PC-3 (cell line): ENCODE measurements around the gene EML3. TPM values are rescaled to one million over a fixed set of nuclear protein-coding genes. Genes with fewer than 3 reads are reported as not detected.
A peak's percentile ranks its signal among the peaks of the same experiment; 100 is the strongest.

Experiments
- ATAC-seq: fragments of 200-7000 bp; cut with Tn5 transposase; 2 replicates; pipeline ENCODE4 v1.9.1; 2020; ENCODE audit warnings: mild to moderate bottlenecking, moderate library complexity
- BruUV-seq: library from RNA; stranded (reverse); fragments of 400-500 nt; replicated peaks from 2 replicates; lab custom pipeline; 2021; lab: Mats Ljungman, UMichigan
- CTCF ChIA-PET: fragments of 300-600 bp; sonication (Branson Sonifier 250); formaldehyde crosslinking; loops from one replicate; lab custom pipeline; 2022; ENCODE audit warnings: antibody characterized with exemption; lab: Charles Lee
- POLR2A ChIA-PET: fragments of 300-600 bp; sonication (Branson Sonifier 250); formaldehyde crosslinking; loops from one replicate; lab custom pipeline; 2022; ENCODE audit warnings: antibody characterized with exemption; ENCODE audit not compliant: unreplicated experiment; lab: Charles Lee
- DNase-seq: peaks from one replicate; pipeline ENCODE4 v3.0.0-alpha.2; 2015
- H2AFZ ChIP-seq: fragments of 300-600 bp; sonication (generic); 2 replicates; pipeline ENCODE4 v1.6.0; 2016; ENCODE audit warnings: antibody characterized with exemption, low read length
- H3F3A ChIP-seq: fragments of 300-600 bp; sonication (generic); one replicate; pipeline ENCODE4 v1.6.0; 2017; ENCODE audit warnings: antibody characterized with exemption, low read length, control low read depth, mild to moderate bottlenecking; ENCODE audit not compliant: unreplicated experiment
- H3K27ac ChIP-seq: fragments of 300-600 bp; sonication (generic); 2 replicates; pipeline ENCODE4 v1.5.1; 2016; ENCODE audit warnings: mild to moderate bottlenecking, low read length
- H3K27me3 ChIP-seq: fragments of 300-600 bp; sonication (generic); 2 replicates; pipeline ENCODE4 v1.6.1; 2016; ENCODE audit warnings: low read length, mixed read lengths
- H3K36me3 ChIP-seq: fragments of 300-600 bp; sonication (generic); 2 replicates; pipeline ENCODE4 v1.6.1; 2016; ENCODE audit warnings: low read depth, mixed run types, low read length, mixed read lengths
- H3K4me1 ChIP-seq: fragments of 300-600 bp; sonication (generic); 2 replicates; pipeline ENCODE4 v1.5.1; 2016; ENCODE audit warnings: low read length; ENCODE audit not compliant: insufficient read depth
- H3K4me2 ChIP-seq: fragments of 300-600 bp; sonication (generic); 2 replicates; pipeline ENCODE4 v1.6.0; 2016; ENCODE audit warnings: low read length
- H3K4me3 ChIP-seq: fragments of 300-600 bp; sonication (generic); 2 replicates; pipeline ENCODE4 v1.5.1; 2016; ENCODE audit warnings: mild to moderate bottlenecking, low read length, mixed read lengths
- H3K79me2 ChIP-seq: fragments of 300-600 bp; sonication (generic); 2 replicates; pipeline ENCODE4 v1.6.1; 2017; ENCODE audit warnings: low read length, mixed read lengths
- H3K9ac ChIP-seq: fragments of 300-600 bp; sonication (generic); 2 replicates; pipeline ENCODE4 v1.6.0; 2016; ENCODE audit warnings: mild to moderate bottlenecking, low read length
- H3K9me2 ChIP-seq: fragments of 300-600 bp; sonication (generic); replicated peaks from 2 replicates; pipeline ENCODE4 v1.6.1; 2016; ENCODE audit warnings: mixed run types, low read length, mixed read lengths
- H3K9me3 ChIP-seq: fragments of 300-600 bp; sonication (generic); 2 replicates; pipeline ENCODE4 v1.6.1; 2016; ENCODE audit warnings: low read length, mixed read lengths
- H4K20me1 ChIP-seq: fragments of 300-600 bp; sonication (generic); 2 replicates; pipeline ENCODE4 v1.6.1; 2016; ENCODE audit warnings: low read length, mixed read lengths
- CTCF ChIP-seq: fragments of 300-600 bp; sonication (generic); conservative IDR thresholded peaks from 2 replicates; pipeline ENCODE4 v1.5.1; 2017; ENCODE audit warnings: antibody characterized with exemption, low read depth, mild to moderate bottlenecking, low read length
- EZH2 ChIP-seq: fragments of 300-600 bp; sonication (generic); IDR thresholded peaks from one replicate; pipeline ENCODE4 v1.6.1; 2017; ENCODE audit warnings: antibody characterized with exemption, mild to moderate bottlenecking, low read length; ENCODE audit not compliant: unreplicated experiment
- EZH2phosphoT487 ChIP-seq: fragments of 300-600 bp; sonication (generic); IDR thresholded peaks from 2 replicates; pipeline ENCODE4 v1.6.1; 2018; ENCODE audit warnings: mild to moderate bottlenecking, antibody characterized with exemption, low read length, borderline replicate concordance
- intact Hi-C: fragments of 100-400 bp; cut with micrococcal nuclease; formaldehyde crosslinking; loops from 2 replicates; pipeline ENCODE4 v1.9.0; 2023
- total RNA-seq: library from RNA; depleted of rRNA; stranded (reverse); fragments of >200 nt; gene quantifications from 2 replicates; pipeline ENCODE4 v1.2.3, GENCODE V29; 2014

EML3 gene
- total RNA-seq, 1 experiment from 2014 or later: 32.8 TPM

- intact Hi-C loops: no loop called here
- BruUV-seq: no TSS peak
- POLR2A ChIA-PET: no interaction called here
These were observed 19.9 kb upstream of the EML3 start for GRCh38 chr11:62632492-62632891.

GRCh38 chr11:62627713-62628112 lies 15.1 kb upstream of the EML3 start:
- intact Hi-C loops: no loop called here
- Histone ChIP-seq H3F3A (peaks cover 8% of the 10 kb centered on the region), H3K4me2 (no peak overlapping the region), H2AFZ (no peak overlapping the region), H4K20me1 (no peaks in the 10 kb centered on the region), H3K9me3 (no peaks in the 10 kb centered on the region), H3K4me3 (no peak overlapping the region), H3K9me2 (no peaks in the 10 kb centered on the region), H3K4me1 (peaks cover under 1% of the 10 kb centered on the region; the same call in 1 of the 2 replicates), H3K36me3 (peaks cover 67% of the 10 kb centered on the region), H3K27me3 (no peaks in the 10 kb centered on the region), H3K79me2 (no peaks in the 10 kb centered on the region), H3K9ac (no peak overlapping the region), H3K27ac (no peak overlapping the region)
- BruUV-seq: no TSS peak
- TF ChIP-seq CTCF (peak; percentile 24; the same call in 1 of the 2 replicates), EZH2 (no peak), EZH2phosphoT487 (no peak)
- ChIA-PET CTCF (no interaction called here), POLR2A (interaction anchor here (0.7 kb wide), 1 partner anchor 228 kb away, joined by 3 read pairs; no protein-coding TSS in a partner anchor)
- DNase-seq: no peak
- peak; percentile 25; the same call in 1 of the 2 replicates for ATAC-seq

More at GRCh38 chr11:62632492-62632891, 19.9 kb upstream of the EML3 start:
- H3K4me2 ChIP-seq: no peak overlapping the region
- H2AFZ ChIP-seq: no peak overlapping the region
- CTCF ChIA-PET: no interaction called here
- TF ChIP-seq EZH2phosphoT487 (no peak), EZH2 (no peak), CTCF (no peak)
- H3F3A ChIP-seq: no peaks in the 10 kb centered on the region
- peaks cover 70% of the 10 kb centered on the region for H3K36me3 ChIP-seq
- no peak for ATAC-seq
- no peaks in the 10 kb centered on the region for H4K20me1 ChIP-seq
- H3K4me3 ChIP-seq: no peak overlapping the region
- no peaks in the 10 kb centered on the region for H3K27me3 ChIP-seq
- no peaks in the 10 kb centered on the region for H3K4me1 ChIP-seq
- no peak overlapping the region for H3K9ac ChIP-seq
- no peaks in the 10 kb centered on the region for H3K9me2 ChIP-seq
- H3K27ac ChIP-seq: no peak overlapping the region
- no peaks in the 10 kb centered on the region for H3K79me2 ChIP-seq
- no peak for DNase-seq
- no peaks in the 10 kb centered on the region for H3K9me3 ChIP-seq

- intact Hi-C loops: loop anchor here (2.0 kb wide), 1 partner anchor 30 kb away; the partner anchor contains the start of gene INTS5
- no peaks in the 10 kb centered on the region for H4K20me1 ChIP-seq
- H3K9ac ChIP-seq: peak overlapping the region; percentile 41
- ATAC-seq (no peak), DNase-seq (no peak)
- peaks cover 25% of the 10 kb centered on the region for H3K36me3 ChIP-seq
- H3K9me3 ChIP-seq: no peaks in the 10 kb centered on the region
- H3K4me3 ChIP-seq: no peak overlapping the region; the same call in 1 of the 2 replicates
- no peaks in the 10 kb centered on the region for H3K9me2 ChIP-seq
- no peaks in the 10 kb centered on the region for H3K27me3 ChIP-seq
- H2AFZ ChIP-seq: peak overlapping the region; percentile 74
- H3F3A ChIP-seq: peaks cover 13% of the 10 kb centered on the region
- ChIA-PET POLR2A (interaction anchor here (0.6 to 1.2 kb wide), 3 partner anchors 31 to 131 kb away, joined by 4 to 20 read pairs (median 6); partner anchors contain the start of genes EEF1G and TUT1), CTCF (interaction anchor here (0.5 to 1.3 kb wide), 4 partner anchors 42 to 156 kb away, joined by 3 to 6 read pairs (median 4); partner anchors contain the start of genes C11orf98, CSKMT and TAF6L)
- BruUV-seq: TSS peak; percentile 99
- peak overlapping the region; percentile 79 for H3K27ac ChIP-seq
- H3K4me2 ChIP-seq: peak overlapping the region; percentile 84
- TF ChIP-seq CTCF: no peak
- no peak for TF ChIP-seq EZH2phosphoT487
- peaks cover 24% of the 10 kb centered on the region for H3K79me2 ChIP-seq
- H3K4me1 ChIP-seq: peaks cover 21% of the 10 kb centered on the region
These were observed 10.0 kb upstream of the EML3 start for GRCh38 chr11:62622476-62623089.
